Stimulated activated CD4-positive, alpha-beta T cell treated with anti-CD3 and anti-CD28 coated beads, Interleukin-4, amount 100 ng/mL, for 4 hours (primary cell): ENCODE results near the gene NDUFA8.

Source experiments
- DNase-seq, 2 experiments: peaks; one replicate each; pipeline ENCODE4 v3.0.0-alpha.2; 2020

Gene NDUFA8

GRCh38 chr9:122183501-122183900 lies 23.9 kb upstream of the NDUFA8 start:
- DNase-seq, result no peak

DNA sequence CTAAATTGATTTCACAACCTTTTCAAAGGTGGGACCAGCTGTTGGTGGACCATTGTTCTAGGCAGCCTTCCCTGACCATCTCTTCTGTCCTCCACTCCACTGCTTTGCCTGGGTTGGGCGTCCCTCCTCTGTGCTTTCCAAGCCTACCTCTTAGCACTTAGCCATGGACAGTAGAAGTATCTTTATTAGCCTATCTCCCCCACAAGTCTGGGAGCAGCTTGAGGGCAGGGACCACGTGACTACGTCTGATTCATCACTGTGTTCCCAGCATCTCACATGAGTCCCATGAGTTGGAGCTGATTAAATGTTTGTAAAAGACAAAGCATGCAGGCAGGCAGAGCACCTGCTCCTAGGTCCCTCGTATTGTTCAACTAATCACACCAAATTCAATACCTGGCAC lies 21.1 kb upstream of the NDUFA8 start:
- DNase-seq, result no peak

GRCh38 chr9:122179690-122180074 lies 20.1 kb upstream of the NDUFA8 start:
- no peak for DNase-seq

- no peak for DNase-seq
These were observed 19.6 kb upstream of the NDUFA8 start for GRCh38 chr9:122179054-122179689.

GRCh38 chr9:122176916-122177315 lies 17.3 kb upstream of the NDUFA8 start:
- DNase-seq, result no peak

DNA sequence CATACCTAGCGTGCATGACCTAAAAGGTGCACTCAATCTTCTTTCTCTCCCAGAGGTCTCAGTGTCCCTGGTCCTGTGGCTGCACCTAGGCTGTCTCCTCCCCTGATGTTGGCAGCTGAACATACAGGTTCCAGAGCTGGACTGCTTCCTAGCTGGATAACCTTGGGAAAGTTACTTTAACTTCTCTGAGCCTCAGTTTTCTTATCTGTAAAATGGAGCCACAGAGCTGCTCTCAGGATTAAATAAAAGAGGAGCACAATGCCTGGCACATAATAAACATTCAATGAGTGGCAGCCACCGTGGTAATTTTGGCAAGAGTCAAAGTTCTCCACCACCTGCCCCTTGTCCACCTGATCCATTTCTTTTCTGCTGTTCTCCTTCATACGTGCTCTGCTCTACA lies 14.1 kb upstream of the NDUFA8 start:
- no peak for DNase-seq

DNA sequence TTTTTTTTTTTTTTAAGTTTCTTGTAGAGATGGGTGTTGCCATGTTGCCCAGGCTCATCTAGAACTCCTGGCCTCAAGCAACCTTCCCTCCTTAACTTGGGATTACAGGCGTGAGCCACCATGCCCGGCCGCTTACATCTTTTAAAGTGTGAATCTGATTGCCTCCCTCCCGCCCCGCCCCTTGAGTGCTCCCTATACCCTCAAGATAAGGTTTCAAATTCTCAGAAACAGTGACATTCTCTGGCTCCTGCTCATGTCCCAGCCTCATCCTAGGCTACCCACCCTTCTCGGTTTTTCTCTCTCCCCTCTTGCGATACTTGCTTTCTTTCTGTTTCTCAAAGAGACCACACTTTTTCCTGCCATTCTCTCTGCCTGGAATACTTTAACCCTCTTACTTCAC lies 12.6 kb upstream of the NDUFA8 start:
- DNase-seq, result no peak

- DNase-seq, result no peak
These were observed 8.8 kb upstream of the NDUFA8 start for GRCh38 chr9:122168356-122168755.

GRCh38 chr9:122164286-122164685 lies 4.7 kb upstream of the NDUFA8 start:
- DNase-seq, result no peak

DNA sequence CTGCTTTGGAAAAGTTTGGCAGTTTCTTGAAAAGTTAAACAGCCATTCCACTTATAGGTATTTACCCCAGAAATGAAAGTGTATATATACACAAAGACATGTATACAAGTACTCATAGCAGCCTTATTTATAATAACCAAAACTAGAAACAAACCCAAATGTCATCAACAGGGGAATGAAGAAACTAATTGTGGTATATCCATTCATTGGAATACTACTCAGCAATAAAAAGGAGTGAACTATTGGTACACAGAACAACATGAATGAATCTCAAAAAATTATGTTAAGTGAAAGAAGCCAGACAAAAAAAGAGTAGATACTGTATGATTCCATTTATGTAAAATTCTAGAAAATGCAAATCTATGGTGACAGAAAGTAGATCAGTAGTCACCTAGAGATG lies 2.8 kb upstream of the NDUFA8 start:
- DNase-seq, result no peak

DNA sequence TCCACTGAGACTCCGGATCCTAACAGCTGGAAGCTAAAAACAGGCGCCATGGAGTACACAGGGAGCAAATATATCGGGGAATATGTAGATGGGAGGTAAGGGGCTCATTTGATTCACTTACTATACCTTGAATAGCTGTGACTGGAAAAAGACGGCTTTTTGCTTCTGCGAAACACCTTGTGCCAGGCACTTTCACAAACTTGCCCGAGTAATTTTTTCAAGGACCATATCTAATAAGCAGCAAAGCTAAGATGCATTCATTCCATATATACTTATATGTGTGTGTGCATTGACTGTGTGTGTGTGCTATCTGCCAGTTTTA lies 307 bp upstream of the NDUFA8 start:
- no peak for DNase-seq

- DNase-seq, result peak; percentile 4
These were observed 1.4 kb downstream of the NDUFA8 start for GRCh38 chr9:122158202-122158601.

- no peak for DNase-seq
These were observed 3.8 kb downstream of the NDUFA8 start for GRCh38 chr9:122155796-122156195.

DNA sequence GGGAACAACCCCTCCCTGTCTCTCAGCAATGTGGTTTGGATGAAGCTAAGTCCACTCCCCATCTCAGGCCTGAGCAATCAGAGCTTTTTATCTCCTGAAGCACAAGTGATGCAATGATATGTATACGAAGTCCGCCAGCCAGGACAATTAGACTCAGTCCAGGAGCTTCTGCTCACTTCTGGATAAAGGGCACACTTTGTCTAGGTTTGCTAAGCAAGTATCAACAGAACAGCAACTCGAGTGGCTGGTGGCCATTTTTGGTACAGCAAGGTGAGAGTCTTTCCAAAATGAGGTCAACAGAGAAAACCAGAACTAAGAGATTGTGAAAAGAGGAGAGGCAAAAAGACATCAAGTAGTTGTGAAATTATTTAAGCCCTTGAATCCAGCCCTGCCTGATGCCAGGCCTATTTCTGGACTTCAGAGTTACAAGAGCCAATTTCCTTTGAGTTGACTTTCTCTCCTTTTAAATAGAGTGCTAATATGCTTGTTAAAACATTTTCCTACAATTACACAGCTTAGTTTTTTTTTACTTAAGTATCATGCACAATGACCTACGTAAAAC lies 8.2 kb downstream of the NDUFA8 start:
- no peak for DNase-seq

GRCh38 chr9:122145592-122145863 lies 14.1 kb downstream of the NDUFA8 start:
- DNase-seq, result no peak

- DNase-seq, result no peak
These were observed 14.6 kb downstream of the NDUFA8 start for GRCh38 chr9:122144836-122145591.

DNA sequence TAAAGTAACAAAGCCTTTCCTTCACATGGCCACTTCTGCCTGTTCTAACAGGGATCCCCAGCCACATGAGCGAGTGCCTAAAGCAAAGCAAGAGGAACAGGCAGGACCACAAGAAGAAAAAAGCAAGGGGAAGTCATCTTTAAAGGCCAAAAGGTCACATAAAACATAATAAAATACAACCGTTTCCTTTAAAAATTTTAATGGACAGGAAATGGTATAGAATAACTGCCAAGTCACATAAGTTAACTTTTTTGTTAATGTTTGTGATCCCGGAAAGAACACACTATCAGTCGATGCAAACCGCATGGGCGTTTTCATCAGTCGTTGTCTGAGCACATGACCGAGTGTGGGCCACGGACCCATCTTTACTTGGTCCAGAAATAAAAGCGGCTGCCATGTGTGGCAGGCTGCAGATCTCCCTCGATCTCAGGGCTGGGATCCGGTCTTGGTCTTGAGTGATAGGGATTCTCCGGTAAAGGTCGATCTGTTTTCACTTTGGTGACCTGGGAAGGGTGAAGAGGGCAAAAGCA lies 15.6 kb downstream of the NDUFA8 start:
- no peak for DNase-seq

DNA sequence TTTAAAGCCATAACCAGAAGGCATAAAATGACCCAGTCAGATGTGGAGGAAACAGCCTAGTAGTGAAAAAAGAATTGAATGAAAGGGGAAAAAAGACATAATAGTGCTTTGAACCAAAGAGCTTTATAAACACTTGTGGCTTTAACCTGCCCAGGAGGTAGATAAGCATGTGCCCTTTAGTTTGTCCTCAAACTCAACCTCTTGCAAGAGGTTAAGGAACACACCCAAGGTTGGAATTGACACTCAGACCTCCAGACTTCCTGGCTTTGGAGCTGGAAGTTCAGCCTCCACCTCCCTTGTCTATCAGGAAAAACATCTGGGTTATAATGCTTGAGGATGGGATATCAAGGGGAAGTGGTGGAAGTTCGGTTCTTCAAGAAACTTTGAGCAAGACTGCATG lies 16.3 kb downstream of the NDUFA8 start:
- DNase-seq, result no peak

- no peak for DNase-seq
These were observed 17.9 kb downstream of the NDUFA8 start for GRCh38 chr9:122141671-122142070.

GRCh38 chr9:122140368-122141193 lies 19.0 kb downstream of the NDUFA8 start:
- DNase-seq, result no peak

GRCh38 chr9:122138560-122139268 lies 20.9 kb downstream of the NDUFA8 start:
- no peak for DNase-seq

DNA sequence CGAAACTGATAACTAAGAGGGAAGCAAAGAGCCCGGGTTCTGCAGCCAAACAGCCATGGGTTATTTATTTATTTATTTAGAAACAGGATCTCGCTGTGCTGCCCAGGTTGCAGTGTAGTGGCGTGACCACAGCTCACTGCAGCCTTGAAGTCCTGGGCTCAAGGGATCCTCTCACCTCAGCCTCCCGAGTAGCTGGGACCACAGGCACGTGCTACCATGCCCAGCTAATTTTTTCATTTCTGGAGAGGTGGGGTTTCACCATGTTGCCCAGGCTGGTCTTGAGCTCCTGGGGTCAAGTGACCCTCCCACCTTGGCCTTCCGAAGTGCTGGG lies 24.1 kb downstream of the NDUFA8 start:
- no peak for DNase-seq

GRCh38 chr9:122134822-122135528 lies 24.6 kb downstream of the NDUFA8 start:
- no peak for DNase-seq
